HG03280 (cell line): ENCODE measurements around the gene MED14.

Experiments used
- ATAC-seq: cut with Tn5 transposase; IDR thresholded peaks from one replicate; pipeline ENCODE4 v1.9.1; 2021; ENCODE audit warnings: mild to moderate bottlenecking, moderate library complexity; ENCODE audit not compliant: unreplicated experiment

The MED14 gene

DNA sequence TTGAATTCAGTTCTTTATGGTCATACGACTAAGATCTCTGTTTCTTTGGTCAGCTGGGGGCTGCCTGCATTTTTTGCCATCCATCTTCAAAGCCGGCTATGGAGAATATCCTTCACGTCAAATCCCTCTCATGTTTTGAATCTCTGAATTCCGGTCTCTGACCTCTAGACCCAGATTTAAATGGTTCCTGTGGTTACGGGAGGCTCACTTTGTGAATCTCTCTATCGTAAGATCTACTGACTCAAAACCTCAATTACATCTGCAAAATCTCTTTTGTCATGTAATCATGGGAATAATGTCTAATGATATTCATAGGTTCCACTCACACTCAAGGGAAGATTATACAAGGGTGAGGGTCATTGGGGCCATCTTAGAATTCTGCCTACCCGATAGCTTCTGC is 117.8 kb downstream of the MED14 start:
- no peak for ATAC-seq

GRCh38 chrX:40615976-40616375 is 119.4 kb downstream of the MED14 start:
- no peak for ATAC-seq

DNA sequence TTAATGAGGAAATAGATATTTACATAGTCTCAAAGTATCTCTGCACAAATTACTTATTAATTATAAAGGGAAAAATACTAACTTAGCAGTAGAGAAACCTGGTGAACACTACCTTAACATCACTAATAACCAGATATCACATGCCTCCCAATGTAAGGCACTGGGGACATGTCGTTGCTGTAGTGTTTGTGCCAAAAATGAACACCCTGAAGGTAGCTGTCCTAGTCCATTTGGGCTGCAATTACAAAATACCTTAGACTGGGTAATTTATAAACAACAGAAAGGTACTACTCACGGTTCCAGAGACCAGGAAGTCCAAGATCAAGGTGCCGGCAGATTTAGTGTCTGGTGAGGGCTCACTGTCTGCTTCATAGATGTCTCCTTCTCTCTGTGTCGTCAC is 122.8 kb downstream of the MED14 start:
- ATAC-seq, result no peak

GRCh38 chrX:40607381-40607780 is 128.0 kb downstream of the MED14 start:
- ATAC-seq, result no peak

DNA sequence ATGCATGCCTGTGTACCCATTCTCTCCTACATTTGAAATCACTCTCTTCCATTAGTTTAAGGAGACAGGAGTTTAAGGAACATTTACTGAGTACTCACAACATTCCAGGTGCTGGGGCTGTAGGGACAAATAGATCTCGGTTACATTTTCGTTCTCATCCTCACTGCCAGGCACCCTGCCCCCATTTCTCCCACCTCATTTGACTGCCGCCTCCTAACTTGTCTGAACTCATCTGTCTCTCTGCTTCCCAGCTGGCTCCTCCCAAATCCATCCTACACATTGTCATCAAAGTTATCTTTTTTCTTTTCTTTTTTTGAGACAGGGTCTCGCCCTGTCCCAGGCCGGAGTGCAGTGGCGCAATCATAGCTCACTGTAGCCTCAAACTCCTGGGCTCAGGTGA is 131.9 kb downstream of the MED14 start:
- no peak for ATAC-seq
